Right renal pelvis (tissue), 4 donors: ENCODE results near the gene CA4. TPM values are rescaled to one million over a fixed set of nuclear protein-coding genes. Genes with fewer than 3 reads are reported as not detected.

Source experiments
- polyA plus RNA-seq, 4 donors: library from polyadenylated mRNA; unstranded; fragments of 120-200 nt; gene quantifications; one replicate each; pipeline ENCODE4 v1.2.1, GENCODE V29; 2013; ENCODE audit not compliant: insufficient read length in 4 of 4

The CA4 gene
- polyA plus RNA-seq, 4 donors, result 36.0 to 64.6 (median 45.4) TPM

Other genes with a start within 250 kb of the CA4 start
- gene RNFT1, start 185.2 kb upstream of the CA4 start, polyA plus RNA-seq, result 10 to 100 TPM; 23.6 to 29.4 (median 23.8) TPM
- gene HEATR6, start 71.1 kb upstream of the CA4 start, polyA plus RNA-seq, result 10 to 100 TPM; 20.7 to 26.3 (median 22.3) TPM
- gene USP32, start 242.2 kb downstream of the CA4 start, polyA plus RNA-seq, result 10 to 100 TPM; 38.9 to 43.7 (median 41.5) TPM